HG03565 (cell line): Measurements from ENCODE around the gene PPP1R13B.
A peak's percentile ranks its signal among the peaks of the same experiment; 100 is the strongest.
"Not testable (repeated sequence)": the region's sequence is repeated elsewhere in the genome, so short reads cannot be mapped to it uniquely, and the experiment has no call there.

Experiments
- ATAC-seq: cut with Tn5 transposase; IDR thresholded peaks from one replicate; pipeline ENCODE4 v1.9.1; 2021; ENCODE audit warnings: mild to moderate bottlenecking, moderate library complexity; ENCODE audit not compliant: unreplicated experiment

Gene PPP1R13B, protein sequence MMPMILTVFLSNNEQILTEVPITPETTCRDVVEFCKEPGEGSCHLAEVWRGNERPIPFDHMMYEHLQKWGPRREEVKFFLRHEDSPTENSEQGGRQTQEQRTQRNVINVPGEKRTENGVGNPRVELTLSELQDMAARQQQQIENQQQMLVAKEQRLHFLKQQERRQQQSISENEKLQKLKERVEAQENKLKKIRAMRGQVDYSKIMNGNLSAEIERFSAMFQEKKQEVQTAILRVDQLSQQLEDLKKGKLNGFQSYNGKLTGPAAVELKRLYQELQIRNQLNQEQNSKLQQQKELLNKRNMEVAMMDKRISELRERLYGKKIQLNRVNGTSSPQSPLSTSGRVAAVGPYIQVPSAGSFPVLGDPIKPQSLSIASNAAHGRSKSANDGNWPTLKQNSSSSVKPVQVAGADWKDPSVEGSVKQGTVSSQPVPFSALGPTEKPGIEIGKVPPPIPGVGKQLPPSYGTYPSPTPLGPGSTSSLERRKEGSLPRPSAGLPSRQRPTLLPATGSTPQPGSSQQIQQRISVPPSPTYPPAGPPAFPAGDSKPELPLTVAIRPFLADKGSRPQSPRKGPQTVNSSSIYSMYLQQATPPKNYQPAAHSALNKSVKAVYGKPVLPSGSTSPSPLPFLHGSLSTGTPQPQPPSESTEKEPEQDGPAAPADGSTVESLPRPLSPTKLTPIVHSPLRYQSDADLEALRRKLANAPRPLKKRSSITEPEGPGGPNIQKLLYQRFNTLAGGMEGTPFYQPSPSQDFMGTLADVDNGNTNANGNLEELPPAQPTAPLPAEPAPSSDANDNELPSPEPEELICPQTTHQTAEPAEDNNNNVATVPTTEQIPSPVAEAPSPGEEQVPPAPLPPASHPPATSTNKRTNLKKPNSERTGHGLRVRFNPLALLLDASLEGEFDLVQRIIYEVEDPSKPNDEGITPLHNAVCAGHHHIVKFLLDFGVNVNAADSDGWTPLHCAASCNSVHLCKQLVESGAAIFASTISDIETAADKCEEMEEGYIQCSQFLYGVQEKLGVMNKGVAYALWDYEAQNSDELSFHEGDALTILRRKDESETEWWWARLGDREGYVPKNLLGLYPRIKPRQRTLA

DNA sequence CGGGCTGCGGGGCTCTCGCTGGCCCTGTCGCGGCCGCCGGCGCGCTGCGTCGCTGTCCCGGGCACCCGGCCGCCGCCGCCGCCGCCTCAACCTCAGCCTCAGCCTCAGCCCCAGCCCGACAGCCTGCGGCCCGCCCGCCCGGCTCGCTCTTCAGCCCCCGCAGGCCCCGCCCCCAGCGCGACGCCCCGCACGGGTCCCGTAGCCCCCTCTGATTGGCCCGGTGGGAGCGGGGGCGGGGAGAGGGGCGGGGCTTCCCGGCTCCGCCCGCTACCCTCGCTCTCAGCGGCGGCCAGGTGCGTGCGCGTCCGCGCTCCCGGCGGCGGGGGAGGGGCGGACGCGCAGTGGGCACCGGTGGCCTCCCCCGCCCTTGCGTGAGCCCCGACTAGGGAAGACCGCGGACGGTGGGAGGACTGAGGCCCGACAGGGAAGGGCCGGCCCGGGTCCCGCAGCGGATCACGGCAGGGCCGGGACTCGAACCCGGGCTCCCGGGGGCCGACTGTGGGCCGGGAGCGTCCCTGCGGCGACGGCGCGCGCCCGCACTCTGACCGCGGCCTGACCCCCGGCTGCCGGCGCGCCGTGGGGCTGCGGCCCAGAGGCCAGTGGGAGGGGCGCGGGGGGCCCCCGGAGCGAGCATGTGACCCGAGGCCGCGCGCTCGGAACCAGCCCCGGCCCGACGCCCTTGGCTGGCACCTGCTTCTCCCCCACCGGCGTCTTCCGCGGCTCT, at the start of gene PPP1R13B:
Gene PPP1R13B, minus strand, starts transcription at position 125 of the 724 bp plus-strand sequence. CDS start 268 bp downstream, outside the sequence.
- ATAC-seq, result peak; percentile 69

DNA sequence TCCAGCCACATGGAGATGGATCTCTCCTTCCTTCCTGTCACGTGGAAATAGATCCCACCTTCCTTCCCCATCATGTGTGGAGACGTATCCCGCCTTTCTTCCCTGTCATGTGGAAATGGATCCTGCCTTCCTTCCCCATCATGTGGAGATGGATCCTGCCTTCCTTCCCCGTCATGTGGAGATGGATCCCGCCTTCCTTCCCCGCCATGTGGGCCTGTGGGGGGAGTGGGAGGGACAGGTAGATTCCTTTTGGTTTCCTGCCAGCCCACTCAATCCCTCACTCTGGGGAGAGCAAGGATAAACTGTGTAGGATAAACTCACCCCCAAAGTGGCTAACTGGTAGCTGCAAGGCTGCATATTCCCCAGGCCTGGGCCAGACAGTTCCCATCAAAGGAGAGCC, 49.2 kb upstream of the PPP1R13B start:
- ATAC-seq, result no peak

DNA sequence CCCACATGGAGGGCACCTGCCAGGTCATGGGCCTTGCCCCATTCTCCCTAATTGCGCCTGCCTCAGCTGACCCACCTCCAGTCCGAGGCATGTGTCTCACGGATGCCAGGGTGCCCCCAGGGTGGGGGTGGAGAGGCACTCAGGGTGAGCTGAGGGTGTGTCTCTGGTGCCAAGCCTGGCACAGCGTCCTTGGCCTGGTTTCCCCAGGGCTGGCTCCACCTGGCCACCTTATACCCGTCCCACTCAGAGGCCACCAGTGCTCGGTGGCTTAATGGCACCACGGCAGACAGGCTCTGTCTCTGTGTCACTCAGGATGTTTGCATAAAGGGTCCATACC, 47.3 kb upstream of the PPP1R13B start:
- no peak for ATAC-seq

DNA sequence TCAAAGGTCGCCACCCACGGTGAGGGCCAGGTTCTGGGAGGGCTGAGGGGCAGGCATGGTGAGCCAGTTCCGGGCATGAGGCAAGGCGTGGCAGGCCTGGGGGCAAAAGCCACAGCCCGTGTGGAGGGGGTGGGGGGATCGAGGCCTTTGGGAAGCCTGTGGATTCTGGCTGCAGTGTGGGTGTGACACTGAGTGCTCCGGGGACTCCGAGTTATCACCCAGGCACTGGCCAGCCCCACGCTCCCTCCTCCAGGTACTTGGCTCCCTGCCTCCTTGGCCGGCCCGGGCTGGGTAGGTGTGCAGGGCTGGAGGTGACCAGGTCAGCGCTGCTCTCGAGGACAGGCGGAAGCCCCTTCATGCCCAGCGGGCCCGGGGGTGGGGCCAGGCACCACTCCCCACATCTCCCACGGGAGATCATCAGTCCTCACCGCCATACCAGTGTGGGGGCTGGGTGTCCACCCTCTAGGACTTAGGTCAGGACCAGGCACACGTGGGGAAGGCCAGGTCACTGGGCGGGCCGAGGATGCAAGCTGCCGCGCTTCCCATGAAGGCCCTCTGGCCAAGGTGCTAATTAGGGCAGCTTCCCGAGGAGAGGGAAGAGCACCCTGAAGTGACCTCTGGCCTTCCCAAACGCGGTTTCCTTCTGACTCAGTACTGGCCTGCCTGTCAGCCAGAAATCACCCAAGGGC, 46.8 kb upstream of the PPP1R13B start:
- no peak for ATAC-seq

DNA sequence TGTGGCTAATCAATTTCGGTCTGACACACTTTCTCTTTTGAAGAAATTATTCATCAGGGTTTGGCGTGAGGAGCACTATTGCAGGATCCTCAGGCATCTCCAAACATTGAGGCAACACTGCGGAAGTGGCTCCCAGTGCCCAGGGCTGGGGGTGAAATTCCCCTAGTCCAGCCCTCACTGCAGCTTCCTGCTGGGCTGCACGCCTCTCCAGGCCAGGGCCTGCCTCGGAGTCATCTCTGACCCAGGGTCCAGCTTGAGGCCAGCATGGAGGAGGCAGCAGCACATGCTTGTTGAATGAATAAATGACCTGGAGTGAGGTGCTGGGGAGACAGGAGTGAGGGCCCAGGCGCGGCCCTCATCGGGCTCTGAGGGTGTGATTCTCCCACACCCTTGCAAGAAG, 44.9 kb upstream of the PPP1R13B start:
- ATAC-seq, result no peak

DNA sequence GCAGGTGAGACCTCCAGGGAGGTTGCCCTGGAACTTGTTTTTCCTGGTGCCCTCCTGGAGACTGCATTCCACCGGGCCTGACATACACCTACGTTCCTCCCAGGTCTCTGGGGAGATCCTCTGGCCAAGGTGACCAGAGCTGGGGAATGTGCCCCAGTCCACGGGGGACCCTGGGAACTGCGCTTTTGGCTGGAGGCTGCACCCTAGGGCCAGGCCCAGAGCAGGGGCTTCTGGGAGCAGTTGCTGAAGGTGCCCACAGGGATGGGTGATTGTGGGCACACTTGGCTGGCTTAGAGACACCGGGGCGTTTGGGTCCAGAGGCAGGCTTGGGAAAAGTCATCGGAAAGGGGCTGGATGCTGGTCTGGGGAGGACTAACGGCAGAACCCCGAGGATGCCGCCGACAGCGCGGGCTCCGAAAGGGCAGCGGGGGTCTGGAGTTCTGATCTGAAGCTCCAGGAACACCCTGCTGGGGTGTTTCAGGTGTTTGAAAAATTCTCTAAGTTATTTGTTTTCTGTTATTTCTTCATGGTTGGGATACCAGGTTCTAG, 44.4 kb upstream of the PPP1R13B start:
- ATAC-seq, result no peak

DNA sequence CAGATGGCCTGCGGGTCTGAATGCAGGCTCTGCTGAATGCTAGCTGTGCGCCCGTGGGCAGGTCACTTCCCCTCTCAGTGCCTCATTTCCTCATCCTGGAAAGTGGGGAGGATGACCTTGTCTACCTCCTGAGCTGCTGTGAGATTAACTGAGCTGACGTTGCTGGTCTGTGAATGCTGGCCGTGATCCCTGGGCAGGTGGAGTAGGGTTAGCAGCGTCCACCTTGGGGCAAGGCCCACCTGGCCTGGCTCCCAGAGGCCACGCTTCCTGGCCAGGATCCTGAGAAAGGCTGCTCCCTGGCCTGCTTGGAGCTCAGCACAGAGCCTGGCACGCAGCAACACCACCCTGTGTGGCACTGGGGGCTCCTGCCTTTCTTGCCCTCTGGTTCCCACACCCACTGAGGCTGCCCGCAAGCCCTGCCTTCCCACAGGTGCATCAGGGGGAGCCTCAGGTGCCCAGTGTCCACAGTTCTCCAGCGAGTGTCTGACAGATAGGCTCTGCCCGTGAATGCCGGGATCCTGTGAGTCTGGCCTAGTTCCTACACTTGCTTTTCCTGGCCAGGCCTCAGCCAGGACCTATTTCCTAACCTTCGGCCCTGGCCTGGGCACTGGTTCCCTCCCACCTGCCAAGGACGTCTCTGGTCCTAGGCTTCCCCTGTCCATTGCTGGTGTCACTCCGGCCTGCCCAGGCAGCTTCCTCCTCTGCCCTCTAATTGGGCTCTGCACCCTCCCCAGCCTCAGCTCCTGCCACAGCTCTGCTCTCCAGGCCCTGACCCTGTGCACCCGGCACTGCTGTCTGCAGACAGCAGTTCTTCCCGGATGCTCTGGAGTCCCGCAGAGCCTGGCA, 43.7 kb upstream of the PPP1R13B start:
- ATAC-seq, result no peak

DNA sequence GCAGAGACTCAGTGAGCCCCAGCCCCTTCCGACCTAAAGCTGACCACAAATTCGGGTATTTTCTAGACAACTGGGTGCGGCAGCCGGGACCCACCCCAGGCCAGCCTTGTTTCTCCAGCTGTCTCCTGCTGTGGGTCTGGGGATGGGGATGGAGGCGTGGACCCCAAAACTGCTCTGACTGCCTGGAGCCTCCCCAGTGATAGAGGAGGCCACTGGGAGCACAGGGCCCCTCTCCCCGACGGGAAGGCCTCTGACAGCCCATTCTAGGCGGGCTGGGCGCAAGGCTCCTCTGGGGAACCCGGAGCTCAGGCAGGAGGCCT, 42.6 kb upstream of the PPP1R13B start:
- ATAC-seq, result no peak

DNA sequence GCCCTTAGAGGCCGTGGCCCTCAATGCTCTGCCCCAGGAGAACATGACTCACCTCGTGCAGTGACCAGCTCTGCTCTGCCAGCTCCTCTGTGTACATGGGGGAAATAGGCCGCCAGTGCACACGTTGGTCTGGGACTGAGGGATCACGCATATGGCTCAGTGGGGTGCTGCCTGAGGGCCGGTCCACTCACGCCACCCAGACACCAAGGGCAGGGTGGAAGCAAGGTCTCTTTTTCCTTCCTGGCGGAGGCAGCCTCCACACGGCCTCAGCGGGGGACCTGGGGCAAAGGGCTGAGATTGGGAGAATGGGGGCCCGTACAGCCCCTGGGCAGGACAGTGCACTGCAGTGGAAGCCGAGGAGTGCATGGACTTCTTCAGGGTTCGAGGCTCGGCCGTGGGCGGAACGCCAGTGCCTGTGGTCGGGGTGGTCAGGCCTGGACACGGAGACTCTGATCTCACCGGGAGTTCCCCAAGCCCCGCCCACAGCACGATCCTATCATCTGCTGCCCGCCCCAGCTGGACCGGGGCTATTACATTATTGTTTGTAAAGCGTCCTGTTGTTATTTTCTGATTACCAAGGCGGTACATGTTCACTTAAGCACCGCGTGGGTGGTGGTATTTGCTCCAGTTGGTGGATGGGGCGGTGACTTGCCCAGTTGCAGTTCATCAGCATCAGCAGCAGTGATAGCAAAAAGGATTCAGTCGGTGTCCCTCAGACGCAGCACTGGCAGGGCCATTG, 42.1 kb upstream of the PPP1R13B start:
- no peak for ATAC-seq

DNA sequence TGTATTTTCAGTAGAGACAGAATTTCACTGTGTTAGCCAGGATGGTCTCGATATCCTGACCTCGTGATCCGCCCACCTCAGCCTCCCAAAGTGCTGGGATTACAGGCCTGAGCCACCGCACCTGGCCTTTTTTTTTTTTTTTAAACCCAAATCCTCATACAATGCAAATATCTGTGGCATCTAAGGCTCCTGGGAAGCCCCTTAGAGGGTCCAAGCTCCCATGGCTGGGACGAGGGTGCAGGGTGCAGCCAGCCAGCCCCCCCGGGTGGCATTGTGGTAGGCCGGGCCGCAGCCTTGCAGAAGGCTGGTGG, 41.6 kb upstream of the PPP1R13B start:
- ATAC-seq, result not testable (repeated sequence)

DNA sequence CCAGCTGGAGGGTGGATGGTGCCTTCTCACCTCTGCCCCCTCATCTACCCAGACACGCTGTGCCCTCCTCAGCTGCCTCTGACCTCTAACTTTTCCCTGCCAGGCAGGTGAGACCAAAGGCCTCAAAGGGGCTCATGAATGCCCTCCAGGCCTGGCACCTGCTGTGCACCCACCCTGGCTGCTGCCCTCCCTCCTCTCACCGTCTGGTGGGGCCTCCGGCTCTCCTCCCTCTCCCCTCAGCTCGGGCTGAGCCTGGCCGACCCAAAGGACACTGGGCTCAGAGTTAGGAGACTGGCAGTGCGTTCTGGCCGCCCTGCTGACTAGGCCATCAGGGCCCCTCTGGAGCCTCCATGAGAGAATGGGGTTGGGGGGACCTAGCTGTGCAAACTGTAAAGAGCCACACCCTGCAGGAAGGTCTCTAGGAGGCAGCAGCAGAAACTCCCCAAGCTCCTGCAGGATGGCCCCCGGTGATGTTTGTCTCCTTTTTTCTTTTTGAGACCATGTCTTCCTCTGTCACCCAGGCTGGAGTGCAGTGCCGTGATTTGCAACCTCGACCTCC, 40.3 kb upstream of the PPP1R13B start:
- ATAC-seq, result no peak

DNA sequence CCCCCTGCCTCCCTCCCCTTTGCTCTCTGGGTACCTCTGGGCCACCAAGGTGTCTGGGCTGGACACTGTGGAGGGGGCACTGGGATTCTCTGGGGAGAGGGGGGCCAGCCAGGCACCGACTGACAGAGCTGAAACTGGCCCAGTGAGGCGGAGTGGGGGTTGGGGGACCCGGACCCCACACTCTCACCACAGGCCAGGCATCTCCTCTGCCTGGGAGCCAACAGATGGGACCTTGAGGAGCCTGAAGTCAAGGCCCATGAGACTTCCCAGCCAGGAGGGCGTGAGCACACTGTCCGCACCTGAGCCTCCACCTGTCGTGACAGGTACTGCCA, 39.8 kb upstream of the PPP1R13B start:
- no peak for ATAC-seq

DNA sequence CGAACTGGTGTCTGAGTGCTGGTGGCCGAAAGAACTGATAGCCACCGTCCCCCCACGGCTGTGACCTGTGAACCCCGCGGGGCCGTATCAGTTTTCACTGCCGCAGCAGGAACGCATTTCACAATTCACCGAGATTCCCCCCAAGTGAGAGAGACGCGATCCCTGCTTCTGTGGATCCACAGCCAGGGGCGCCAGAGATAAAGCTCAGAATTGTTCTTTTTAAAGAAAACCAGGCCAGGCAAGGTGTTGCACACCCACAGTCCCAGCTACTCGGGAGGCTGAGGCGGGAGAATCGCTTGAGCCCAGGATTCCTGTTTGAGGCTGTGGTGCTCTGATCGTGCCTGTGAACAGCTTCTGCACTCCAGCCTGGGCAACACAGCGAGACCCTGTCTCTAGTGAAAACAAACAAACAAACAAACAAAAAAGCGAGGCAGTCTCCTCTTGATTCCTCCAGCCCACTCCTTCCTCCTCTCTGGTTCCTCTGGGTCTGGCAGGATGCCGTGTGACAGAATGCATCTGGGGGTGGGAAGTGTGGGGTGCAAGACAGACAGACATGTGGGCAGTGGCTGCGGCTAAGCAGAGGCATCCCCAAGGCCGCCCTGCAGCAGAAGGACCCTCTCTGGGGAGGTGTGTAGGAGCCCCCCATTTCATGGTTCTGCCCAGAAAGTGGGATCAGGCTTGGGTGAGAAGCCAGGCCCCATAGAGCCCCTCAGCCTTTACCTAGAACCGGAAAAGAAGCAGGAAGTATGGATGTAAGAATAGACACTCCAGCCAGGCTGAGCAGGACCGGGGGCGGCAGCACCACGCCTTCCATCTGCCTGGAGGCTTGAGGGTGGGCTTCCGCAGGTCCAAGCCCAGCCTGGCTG, 39.2 kb upstream of the PPP1R13B start:
- no peak for ATAC-seq

DNA sequence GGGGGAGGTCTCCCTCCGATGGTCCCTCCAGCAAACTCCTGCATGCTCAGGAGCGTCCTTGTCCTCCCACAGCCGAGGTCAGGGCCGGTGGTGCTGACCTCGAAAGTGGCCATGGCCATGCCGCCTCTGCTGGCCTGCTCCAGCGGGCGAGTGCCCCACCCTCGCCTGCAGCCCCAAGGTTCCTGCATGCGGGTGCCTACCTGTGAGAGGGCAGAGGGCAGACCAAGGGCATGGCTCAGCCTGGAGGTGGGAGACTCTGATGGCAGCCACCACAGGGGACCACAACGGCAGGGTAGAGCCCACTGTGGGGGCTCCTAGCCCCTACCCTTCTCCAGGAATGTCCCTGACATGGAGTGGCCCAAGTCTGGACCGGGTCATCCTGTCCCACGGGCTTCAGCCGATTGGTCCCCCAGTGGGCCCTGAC, 38.1 kb upstream of the PPP1R13B start:
- no peak for ATAC-seq

DNA sequence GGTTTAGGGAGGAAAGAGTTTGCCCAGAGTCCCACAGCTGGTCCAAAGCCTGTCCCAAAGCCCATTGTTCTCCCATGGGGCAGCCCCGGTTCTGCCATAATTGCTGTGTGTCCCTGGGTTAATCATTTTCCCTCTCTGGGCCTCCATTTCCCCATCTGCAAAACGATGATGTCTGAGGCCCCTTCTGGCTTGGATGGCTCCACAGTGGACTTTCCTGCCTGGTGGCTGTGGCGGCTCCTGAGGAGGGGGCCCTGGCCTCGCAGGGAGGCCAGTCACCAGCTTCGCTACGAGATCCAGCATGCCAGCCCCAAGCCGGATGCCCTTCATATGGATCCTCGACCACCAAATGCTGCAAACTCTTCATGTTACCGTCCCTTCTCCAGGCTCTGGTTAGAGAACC, 37.5 kb upstream of the PPP1R13B start:
- ATAC-seq, result no peak

DNA sequence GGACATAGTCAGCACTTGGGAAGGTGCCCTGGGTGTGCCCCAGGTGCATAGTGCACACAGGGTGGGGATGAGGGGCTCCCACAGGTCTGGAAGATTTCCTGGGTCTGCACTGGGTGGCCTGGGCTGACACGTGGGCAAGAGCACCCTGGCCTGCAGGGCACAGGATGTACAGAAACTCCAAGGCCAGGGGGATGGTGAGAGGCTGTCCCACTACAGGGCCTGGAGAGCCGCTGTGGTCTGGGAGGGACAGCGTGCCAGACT, 35.8 kb upstream of the PPP1R13B start:
- no peak for ATAC-seq

DNA sequence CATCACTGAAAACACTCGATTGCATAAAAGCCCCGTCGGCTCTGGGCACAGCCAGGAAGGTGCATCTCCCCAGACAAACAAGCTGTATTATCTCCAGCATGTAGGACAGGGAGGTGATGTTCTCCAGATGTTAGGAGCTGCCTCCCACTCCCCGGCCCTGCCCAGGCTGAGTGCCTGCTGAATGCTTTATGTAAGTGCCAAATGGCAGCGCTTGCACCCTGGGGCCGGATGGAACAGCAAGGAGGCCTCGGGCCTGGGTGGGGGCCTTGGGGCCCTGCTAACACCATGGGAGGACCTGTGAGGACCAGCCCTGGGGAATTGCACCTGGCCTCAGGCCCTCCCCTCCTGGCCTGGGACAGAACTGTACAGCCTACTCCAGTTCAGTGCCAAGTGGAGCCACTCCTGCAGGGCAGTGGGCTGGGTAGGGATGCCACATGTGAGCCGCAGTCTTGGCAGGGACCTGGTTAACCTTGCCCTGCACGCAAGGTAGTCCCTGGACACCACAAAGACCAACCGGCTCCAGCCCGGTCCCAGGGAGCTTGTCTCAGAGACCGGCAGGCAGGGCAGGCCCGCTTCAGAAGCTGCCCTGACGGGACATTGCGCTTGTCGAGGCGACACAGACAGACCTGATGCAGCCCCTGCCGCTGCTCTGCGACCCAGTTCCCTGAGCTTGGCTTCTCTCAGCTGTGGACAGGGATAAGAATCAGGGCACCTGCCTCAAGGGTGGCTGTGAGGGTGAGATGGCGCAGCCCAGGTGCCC, 35.3 kb upstream of the PPP1R13B start:
- ATAC-seq, result no peak
